ENCODE measurements around the gene SLC35B1.

Gene SLC35B1

GRCh38 chr17:49670641-49671040 lies 37.1 kb downstream of the SLC35B1 start:
- no peak for DNase-seq (ENCODE audit: low read depth in 2 of 2)

- DNase-seq (ENCODE audit: low read depth in 2 of 2): no peak
Observed at GRCh38 chr17:49670002-49670401, 37.8 kb downstream of the SLC35B1 start.

DNA sequence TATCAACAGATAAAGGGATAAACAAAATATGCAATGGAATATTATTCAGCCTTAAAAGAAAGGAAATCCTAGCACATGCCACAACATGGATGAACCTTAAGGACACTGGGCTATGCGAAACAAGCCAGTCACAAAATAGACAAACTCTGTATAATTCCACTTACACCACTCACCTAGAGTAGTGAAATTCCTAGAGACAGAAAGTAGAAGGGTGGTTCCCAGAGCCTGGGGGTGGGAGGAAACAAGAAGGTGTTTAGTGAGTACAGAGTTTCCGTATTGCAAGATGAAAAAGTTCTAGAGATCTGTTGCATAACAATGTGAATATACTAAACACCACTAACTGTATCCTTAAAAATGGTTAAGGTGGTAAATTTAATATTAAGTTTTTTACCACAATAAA lies 39.9 kb downstream of the SLC35B1 start:
- DNase-seq (ENCODE audit: low read depth in 2 of 2): no peak

DNA sequence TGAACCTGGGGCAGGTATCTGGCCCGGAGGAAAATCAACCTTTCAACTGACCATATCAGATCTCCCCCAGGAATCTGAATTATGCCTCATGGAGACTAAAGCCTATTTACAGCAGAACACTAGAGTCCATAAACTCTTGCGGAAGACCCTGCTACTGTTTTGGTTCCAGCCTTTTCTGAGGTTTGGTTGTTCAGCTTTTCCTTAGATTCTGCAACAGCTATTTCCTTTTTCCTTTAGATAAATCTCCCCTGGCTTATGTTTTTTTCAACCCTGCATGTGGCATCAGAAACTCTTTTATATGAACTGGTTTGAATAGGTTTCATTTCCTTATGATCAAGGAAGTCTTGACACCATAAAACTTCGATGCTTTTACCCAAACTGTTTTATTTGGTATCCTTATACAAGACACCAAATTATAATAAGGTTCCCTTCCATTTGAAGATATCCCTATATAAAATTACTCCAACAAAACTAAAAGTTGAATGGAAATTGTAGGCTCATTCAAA lies 43.0 kb downstream of the SLC35B1 start:
- no peak for DNase-seq (ENCODE audit: low read depth in 2 of 2)

GRCh38 chr17:49659661-49660382 lies 47.9 kb downstream of the SLC35B1 start:
- no peak for DNase-seq (ENCODE audit: low read depth in 2 of 2)

DNA sequence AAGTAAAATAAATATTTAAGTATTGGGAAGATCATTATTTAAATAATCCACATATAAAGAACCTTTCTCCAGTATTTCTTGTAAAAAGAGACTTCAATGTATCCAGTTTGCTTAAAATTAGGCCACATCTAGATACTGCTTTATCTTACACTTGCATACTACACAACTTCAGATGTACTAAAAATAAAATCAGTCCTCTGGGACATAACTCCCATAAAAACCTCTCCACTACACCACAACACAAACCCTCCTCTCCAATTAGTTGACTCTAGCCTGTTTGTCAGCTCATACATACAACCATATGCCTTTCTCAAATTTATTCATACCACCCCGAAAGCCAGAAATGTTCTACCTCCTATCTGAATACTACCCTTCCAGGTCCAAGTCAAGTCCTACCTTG lies 51.5 kb downstream of the SLC35B1 start:
- no peak for DNase-seq (ENCODE audit: low read depth in 2 of 2)
